Sciatic nerve (tissue), 2 donors: ENCODE data around the gene MTA2. TPM values are rescaled to one million over a fixed set of nuclear protein-coding genes. Genes with fewer than 3 reads are reported as not detected.
A peak's percentile ranks its signal among the peaks of the same experiment; 100 is the strongest.
"Not testable (repeated sequence)": the region's sequence is repeated elsewhere in the genome, so short reads cannot be mapped to it uniquely, and the experiment has no call there.

ENCODE experiments used
- ATAC-seq: fragments of 200-7000 bp; cut with Tn5 transposase; one replicate; pipeline ENCODE4 v1.9.1; 2020; ENCODE audit warnings: mild to moderate bottlenecking, moderate library complexity
- DNase-seq: peaks from one replicate; pipeline ENCODE4 v3.0.0-alpha.2; 2020; ENCODE audit warnings: low spot score
- intact Hi-C: fragments of 100-400 bp; cut with DNase I; formaldehyde crosslinking; loops from one replicate; pipeline ENCODE4 v1.14.2; 2022
- total RNA-seq: library from RNA; stranded (reverse); fragmentation: NEBNext Ultra II Directional; extraction: Animal tissue kit (Norgen Biotek cat#: 25700); gene quantifications from one replicate; pipeline ENCODE4 v1.2.1, GENCODE V29; 2021
- donor health status: DM: no; HTN: no; CAD: no.
- donor health status: DM: no; HTN: no; CAD: no.

Gene MTA2
- total RNA-seq, 1 donor from 2014 or later, result 86.6 TPM

GRCh38 chr11:62599901-62600300, 1.8 kb downstream of the MTA2 start:
- DNase-seq (no peak), ATAC-seq (no peak)
- intact Hi-C loops, result no loop called here

GRCh38 chr11:62599069-62599696, 2.5 kb downstream of the MTA2 start:
- ATAC-seq, result peak; percentile 89
- DNase-seq, result peak; percentile 97
- intact Hi-C loops, result no loop called here

GRCh38 chr11:62595124-62595523, 6.5 kb downstream of the MTA2 start:
- ATAC-seq (no peak), DNase-seq (no peak)
- intact Hi-C loops, result no loop called here

GRCh38 chr11:62593434-62594044, 8.1 kb downstream of the MTA2 start:
- intact Hi-C loops, result no loop called here
- ATAC-seq, result peak; percentile 37
- DNase-seq, result peak; percentile 89

- no peak for ATAC-seq
- intact Hi-C loops, result no loop called here
- DNase-seq, result no peak
These were observed 8.7 kb downstream of the MTA2 start for GRCh38 chr11:62592989-62593421.

- peak; percentile 13 for ATAC-seq
- intact Hi-C loops, result no loop called here
These were observed 9.4 kb downstream of the MTA2 start for GRCh38 chr11:62592146-62592815.

GRCh38 chr11:62591448-62592145, 10.1 kb downstream of the MTA2 start, which contains the start of gene TUT1:
Gene TUT1, minus strand, starts transcription at chr11:62591523. Its CDS starts 38 bp downstream, at chr11:62591485.
- intact Hi-C loops, result no loop called here
- DNase-seq (peak; percentile 97), ATAC-seq (peak; percentile 97)

More at GRCh38 chr11:62592146-62592815, 9.4 kb downstream of the MTA2 start:
- DNase-seq, result no peak

GRCh38 chr11:62588966-62589637, 12.6 kb downstream of the MTA2 start:
- no peak for ATAC-seq
- intact Hi-C loops, result no loop called here
- DNase-seq, result no peak

GRCh38 chr11:62585356-62585755, 16.3 kb downstream of the MTA2 start:
- ATAC-seq, intact Hi-C loops, DNase-seq: not testable (repeated sequence)

GRCh38 chr11:62581735-62582134, 19.9 kb downstream of the MTA2 start:
- not testable (repeated sequence) for ATAC-seq

GRCh38 chr11:62580959-62581715, 20.5 kb downstream of the MTA2 start:
- DNase-seq, result no peak
- no peak for ATAC-seq
- intact Hi-C loops, result no loop called here

More at GRCh38 chr11:62581735-62582134, 19.9 kb downstream of the MTA2 start:
- intact Hi-C loops, DNase-seq: not testable (repeated sequence)

GRCh38 chr11:62579252-62579651, 22.4 kb downstream of the MTA2 start:
- intact Hi-C loops, result no loop called here
- ATAC-seq, result no peak
- no peak for DNase-seq

- ATAC-seq, result no peak
- no peak for DNase-seq
- intact Hi-C loops, result no loop called here
These were observed 23.1 kb downstream of the MTA2 start for GRCh38 chr11:62578541-62578940.

- ATAC-seq (no peak), DNase-seq (no peak)
- intact Hi-C loops, result no loop called here
These were observed 24.5 kb downstream of the MTA2 start for GRCh38 chr11:62577046-62577714.

GRCh38 chr11:62575837-62576236, 25.8 kb downstream of the MTA2 start:
- no peak for DNase-seq

GRCh38 chr11:62575156-62575555, 26.5 kb downstream of the MTA2 start:
- DNase-seq (no peak), ATAC-seq (no peak)
- intact Hi-C loops, result no loop called here

More at GRCh38 chr11:62575837-62576236, 25.8 kb downstream of the MTA2 start:
- no peak for ATAC-seq
- intact Hi-C loops, result no loop called here

- DNase-seq (peak; percentile 73), ATAC-seq (peak; percentile 47)
- intact Hi-C loops, result no loop called here
These were observed 27.1 kb downstream of the MTA2 start for GRCh38 chr11:62574363-62575071.
